Fibroblast of lung (primary cell): ENCODE data around the gene OPTN. TPM values are rescaled to one million over a fixed set of nuclear protein-coding genes. Genes with fewer than 3 reads are reported as not detected.

Experiments
- DNase-seq, 2 donors: peaks; one replicate each; pipeline versions ENCODE4 v3.0.0 to v3.0.0-alpha.2; 2010; ENCODE audit warnings: low read depth in 2 of 2
- H2AFZ ChIP-seq: 2 replicates; pipeline ENCODE4 v1.5.1; 2012; ENCODE audit warnings: low read length, control low read depth, inconsistent platforms
- H3K27ac ChIP-seq: 2 replicates; pipeline ENCODE4 v1.5.1; 2011; ENCODE audit warnings: low read length, control low read depth; ENCODE audit not compliant: insufficient read depth
- H3K27me3 ChIP-seq: 2 replicates; pipeline ENCODE4 v1.5.1; 2011; ENCODE audit warnings: mild to moderate bottlenecking, low read length; ENCODE audit not compliant: control insufficient read depth, insufficient read depth
- H3K36me3 ChIP-seq: 2 replicates; pipeline ENCODE4 v1.5.1; 2011; ENCODE audit warnings: low read length; ENCODE audit not compliant: control insufficient read depth, insufficient read depth
- H3K4me1 ChIP-seq: 2 replicates; pipeline ENCODE4 v1.5.1; 2011; ENCODE audit warnings: low read length; ENCODE audit not compliant: control insufficient read depth, insufficient read depth; ENCODE audit errors: extremely low read depth
- H3K4me2 ChIP-seq: 2 replicates; pipeline ENCODE4 v1.5.1; 2011; ENCODE audit warnings: low read length, control low read depth; ENCODE audit not compliant: insufficient read depth; ENCODE audit errors: extremely low read depth
- H3K4me3 ChIP-seq, 4 experiments: fragments of 200-600 bp in 1 of 4; sonication (generic) in 1 of 4; replicated peaks in 1 of 4; 2 replicates each; pipeline ENCODE4 v1.5.1; 2011 to 2016; ENCODE audit warnings: low read length in 4 of 4, low read depth in 3 of 4, mild to moderate bottlenecking in 3 of 4, control low read depth in 2 of 4, inconsistent platforms in 1 of 4, mixed read lengths in 1 of 4; ENCODE audit not compliant: insufficient read depth in 1 of 4; ENCODE audit errors: control extremely low read depth in 1 of 4
- H3K79me2 ChIP-seq: 2 replicates; pipeline ENCODE4 v1.5.1; 2012; ENCODE audit warnings: mild to moderate bottlenecking, low read length, inconsistent platforms; ENCODE audit not compliant: control insufficient read depth, insufficient read depth
- H3K9ac ChIP-seq: 2 replicates; pipeline ENCODE4 v1.5.1; 2011; ENCODE audit warnings: mild to moderate bottlenecking, low read length, control low read depth; ENCODE audit not compliant: insufficient read depth
- H3K9me3 ChIP-seq: 2 replicates; pipeline ENCODE4 v1.5.1; 2012; ENCODE audit warnings: low read depth, low read length; ENCODE audit not compliant: control insufficient read depth, insufficient read depth
- H4K20me1 ChIP-seq: 2 replicates; pipeline ENCODE4 v1.5.1; 2011; ENCODE audit warnings: low read length; ENCODE audit not compliant: control insufficient read depth, insufficient read depth; ENCODE audit errors: extremely low read depth
- EZH2 ChIP-seq: IDR thresholded peaks from 2 replicates; pipeline ENCODE4 v1.5.1; 2012; ENCODE audit warnings: low read length, control low read depth, mild to moderate bottlenecking; ENCODE audit errors: missing control alignments
- polyA plus RNA-seq, 2 donors: library from polyadenylated mRNA; depleted of rRNA in 1 of 2; stranded (reverse) in 1 of 2; unstranded in 1 of 2; fragments of >200 nt; gene quantifications; 2 replicates each; pipeline ENCODE4 v1.2.1, GENCODE V29; 2011 to 2012; ENCODE audit warnings: missing spikeins in 1 of 2
- total RNA-seq: library from RNA; depleted of rRNA; stranded (reverse); fragments of >200 nt; gene quantifications from 2 replicates; pipeline ENCODE4 v1.2.1, GENCODE V29; 2014
- TF ChIP-seq, protein P1 (sequence below), 2 donors: IDR thresholded peaks in 1 of 2; conservative IDR thresholded peaks in 1 of 2; 1 replicate in 1 of 2; 2 replicates in 1 of 2; pipeline ENCODE4 v1.5.1; 2011 to 2012; ENCODE audit warnings: low read length in 2 of 2, control low read depth in 1 of 2, inconsistent platforms in 1 of 2, low read depth in 1 of 2, mild to moderate bottlenecking in 1 of 2

Gene OPTN
- total and polyA plus RNA-seq, 2 donors (not counting 1 experiment from before 2014, with no cell fraction given): 139 to 156 TPM

DNA sequence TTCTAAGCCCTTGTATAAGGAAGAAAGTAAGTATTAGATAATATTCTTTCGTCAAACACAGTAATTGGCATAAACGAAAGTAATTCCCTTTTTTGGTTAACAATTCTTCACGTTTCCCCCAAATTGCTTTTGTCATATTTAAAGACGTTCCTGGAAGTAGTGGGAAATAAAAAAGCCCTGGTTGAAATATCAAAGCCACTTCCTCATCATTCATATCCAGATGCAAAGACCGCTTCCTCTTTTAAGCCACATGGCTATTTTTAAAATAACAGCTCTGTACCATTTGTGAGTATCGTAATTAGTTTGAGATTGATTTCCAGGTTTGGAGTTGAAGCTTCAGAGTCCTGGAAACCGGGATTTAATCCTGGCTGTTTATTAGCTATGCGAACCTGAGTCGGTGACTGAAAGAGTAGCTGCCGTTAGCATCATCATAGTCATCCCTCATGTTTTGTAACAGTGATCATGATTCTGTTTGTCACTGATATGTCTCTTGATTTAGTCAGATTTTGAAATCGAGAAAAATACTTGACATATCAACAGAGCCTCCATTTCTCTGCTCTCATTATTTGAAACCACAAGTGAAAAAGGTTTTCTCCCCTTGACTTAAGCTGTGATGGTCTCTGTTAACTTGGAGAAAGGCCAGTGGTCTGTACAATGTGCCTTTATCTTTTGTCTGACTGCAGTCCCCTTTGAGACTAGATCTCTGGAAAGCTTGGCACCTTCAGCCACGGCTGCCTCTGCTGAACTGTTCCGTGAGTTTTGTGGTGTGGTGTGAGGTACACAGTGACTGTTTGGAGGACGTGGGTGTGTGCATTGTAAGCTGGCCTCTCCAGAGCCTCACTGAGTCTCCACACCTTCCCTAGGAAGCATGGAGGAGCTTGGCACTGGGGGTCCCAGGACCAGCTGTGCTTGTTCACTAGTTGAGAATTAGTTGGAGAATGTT lies 18.1 kb downstream of the OPTN start:
- H2AFZ ChIP-seq: no peak overlapping the region
- no peaks in the 10 kb centered on the region for H3K79me2 ChIP-seq
- H3K36me3 ChIP-seq: peaks cover 11% of the 10 kb centered on the region
- H4K20me1 ChIP-seq: no peaks in the 10 kb centered on the region
- H3K9me3 ChIP-seq: no peaks in the 10 kb centered on the region
- TF ChIP-seq, protein P1, sequence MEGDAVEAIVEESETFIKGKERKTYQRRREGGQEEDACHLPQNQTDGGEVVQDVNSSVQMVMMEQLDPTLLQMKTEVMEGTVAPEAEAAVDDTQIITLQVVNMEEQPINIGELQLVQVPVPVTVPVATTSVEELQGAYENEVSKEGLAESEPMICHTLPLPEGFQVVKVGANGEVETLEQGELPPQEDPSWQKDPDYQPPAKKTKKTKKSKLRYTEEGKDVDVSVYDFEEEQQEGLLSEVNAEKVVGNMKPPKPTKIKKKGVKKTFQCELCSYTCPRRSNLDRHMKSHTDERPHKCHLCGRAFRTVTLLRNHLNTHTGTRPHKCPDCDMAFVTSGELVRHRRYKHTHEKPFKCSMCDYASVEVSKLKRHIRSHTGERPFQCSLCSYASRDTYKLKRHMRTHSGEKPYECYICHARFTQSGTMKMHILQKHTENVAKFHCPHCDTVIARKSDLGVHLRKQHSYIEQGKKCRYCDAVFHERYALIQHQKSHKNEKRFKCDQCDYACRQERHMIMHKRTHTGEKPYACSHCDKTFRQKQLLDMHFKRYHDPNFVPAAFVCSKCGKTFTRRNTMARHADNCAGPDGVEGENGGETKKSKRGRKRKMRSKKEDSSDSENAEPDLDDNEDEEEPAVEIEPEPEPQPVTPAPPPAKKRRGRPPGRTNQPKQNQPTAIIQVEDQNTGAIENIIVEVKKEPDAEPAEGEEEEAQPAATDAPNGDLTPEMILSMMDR (conservative IDR thresholded peaks at IDR 0.05 in 1 of 2, IDR thresholded peaks at IDR 0.05 in 1 of 2; ENCODE audit: low read depth in 1 of 2, low read length in 2 of 2): no peak
- TF ChIP-seq EZH2: no peak
- no peaks in the 10 kb centered on the region for H3K4me1 ChIP-seq
- no peak for DNase-seq
- no peak overlapping the region for H3K9ac ChIP-seq
- no peak overlapping the region for H3K4me3 ChIP-seq
- no peak overlapping the region for H3K4me2 ChIP-seq
- no peak overlapping the region for H3K27ac ChIP-seq
- no peaks in the 10 kb centered on the region for H3K27me3 ChIP-seq

DNA sequence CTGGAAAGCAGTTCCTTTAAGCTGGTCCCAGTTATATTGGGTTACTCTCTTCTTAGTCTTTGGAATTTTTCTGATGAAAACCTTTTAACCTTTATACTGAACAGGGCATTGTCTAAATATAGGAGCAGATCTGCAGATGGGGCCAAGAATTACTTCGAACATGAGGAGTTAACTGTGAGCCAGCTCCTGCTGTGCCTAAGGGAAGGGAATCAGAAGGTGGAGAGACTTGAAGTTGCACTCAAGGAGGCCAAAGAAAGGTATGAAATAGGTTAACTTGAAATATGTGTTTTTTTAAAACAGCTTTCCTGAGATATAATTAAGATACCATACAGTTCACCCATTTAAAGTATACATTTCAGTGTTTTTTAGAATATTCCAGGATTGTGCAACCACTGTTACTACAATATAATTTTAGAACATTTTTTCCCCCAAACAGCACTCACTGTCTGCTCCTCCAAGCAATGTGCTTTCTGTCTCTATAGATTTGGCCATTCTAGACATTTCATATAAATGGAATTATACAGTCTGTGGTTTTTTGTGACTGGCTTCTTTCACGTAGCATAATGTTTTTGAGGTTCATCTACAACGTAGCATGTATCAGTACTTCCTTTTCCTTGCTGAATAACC lies 18.9 kb downstream of the OPTN start:
- Histone ChIP-seq H2AFZ (no peak overlapping the region), H3K27ac (no peak overlapping the region), H3K27me3 (no peaks in the 10 kb centered on the region), H3K36me3 (peaks cover 12% of the 10 kb centered on the region), H3K4me1 (no peaks in the 10 kb centered on the region), H3K9me3 (no peaks in the 10 kb centered on the region), H4K20me1 (no peaks in the 10 kb centered on the region), H3K4me3 (no peak overlapping the region), H3K9ac (no peak overlapping the region), H3K79me2 (no peaks in the 10 kb centered on the region), H3K4me2 (no peak overlapping the region)
- TF ChIP-seq, protein P1 (conservative IDR thresholded peaks at IDR 0.05 in 1 of 2, IDR thresholded peaks at IDR 0.05 in 1 of 2; ENCODE audit: low read depth in 1 of 2, low read length in 2 of 2): no peak
- no peak for TF ChIP-seq EZH2
- no peak for DNase-seq

DNA sequence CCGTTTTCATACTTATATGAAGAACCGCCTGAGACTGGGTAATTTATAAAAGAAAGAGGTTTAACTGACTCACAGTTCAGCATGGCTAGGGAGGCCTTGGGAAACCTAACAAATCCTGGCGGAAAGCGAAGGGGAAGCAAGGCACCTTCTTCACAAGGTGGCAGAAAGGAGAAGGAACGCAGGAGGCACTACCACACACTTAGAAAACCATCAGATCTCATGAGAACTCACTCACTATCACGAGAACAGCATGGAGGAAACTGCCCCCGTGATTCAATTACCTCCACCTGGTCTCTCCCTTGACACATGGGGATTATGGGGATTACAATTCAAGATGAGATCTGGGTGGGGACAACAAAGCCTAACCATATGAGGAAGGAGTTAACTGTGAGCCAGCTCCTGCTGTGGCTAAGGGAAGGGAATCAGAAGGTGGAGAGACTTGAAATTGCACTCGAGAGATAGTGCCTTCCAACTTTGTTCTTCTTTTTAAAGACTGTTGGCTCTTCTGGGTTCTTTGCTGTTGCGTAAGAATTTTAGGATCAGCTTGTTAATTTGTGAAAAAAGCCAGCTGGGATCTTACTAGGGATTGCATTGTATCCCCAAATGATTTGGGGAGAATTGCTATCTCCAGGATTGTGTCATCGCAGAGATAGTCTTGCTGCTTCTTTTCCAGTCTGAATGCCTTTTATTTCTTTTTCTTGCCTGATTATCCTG lies 21.0 kb downstream of the OPTN start:
- H3K4me3 ChIP-seq: no peak overlapping the region
- H2AFZ ChIP-seq: no peak overlapping the region
- H3K27me3 ChIP-seq: no peaks in the 10 kb centered on the region
- H3K27ac ChIP-seq: no peak overlapping the region
- no peaks in the 10 kb centered on the region for H3K4me1 ChIP-seq
- DNase-seq: peak in 1 of 2 donors; percentile 49
- H3K79me2 ChIP-seq: no peaks in the 10 kb centered on the region
- no peak overlapping the region for H3K9ac ChIP-seq
- no peak for TF ChIP-seq EZH2
- TF ChIP-seq, protein P1 (conservative IDR thresholded peaks at IDR 0.05 in 1 of 2, IDR thresholded peaks at IDR 0.05 in 1 of 2; ENCODE audit: low read depth in 1 of 2, low read length in 2 of 2): no peak
- no peak overlapping the region for H3K4me2 ChIP-seq
- no peaks in the 10 kb centered on the region for H3K9me3 ChIP-seq
- H4K20me1 ChIP-seq: no peaks in the 10 kb centered on the region
- H3K36me3 ChIP-seq: peaks cover 14% of the 10 kb centered on the region
